ENCODE measurements around the gene CCDC144A. TPM values are rescaled to one million over a fixed set of nuclear protein-coding genes. Genes with fewer than 3 reads are reported as not detected.
"Not testable (repeated sequence)": the region's sequence is repeated elsewhere in the genome, so short reads cannot be mapped to it uniquely, and the experiment has no call there.

The CCDC144A gene
- total RNA-seq: 1 to 10 TPM; 4.7 to 5.4 TPM

- DNase-seq: peak; percentile 81
- H3K4me1 Mint-ChIP-seq (ENCODE audit: low read depth); POLR2A ChIA-PET; H3K27me3 Mint-ChIP-seq; H3K9me3 Mint-ChIP-seq; H3K27ac Mint-ChIP-seq; intact Hi-C loops (cut with micrococcal nuclease); H3K36me3 Mint-ChIP-seq: not testable (repeated sequence)
- H3K4me3 Mint-ChIP-seq: peak within 1 kb of the TSS; percentile 20
- CTCF ChIA-PET: interaction anchor here (0.8 to 1.9 kb wide), 3 partner anchors 37 to 153 kb away, joined by 4 to 11 read pairs (median 5); no protein-coding TSS in a partner anchor
These were observed at the start of gene CCDC144A for GRCh38 chr17:16689731-16690281. Gene CCDC144A (plus strand): TSS chr17:16690241. CDS start chr17:16690401, 160 bp downstream.

- Mint-ChIP-seq H3K36me3 (peaks cover 6% of the 10 kb centered on the region), H3K27me3 (peaks cover 2% of the 10 kb centered on the region), H3K27ac (no peak overlapping the region), H3K4me3 (no peak overlapping the region), H3K9me3 (no peaks in the 10 kb centered on the region), H3K4me1 (ENCODE audit: low read depth) (peaks cover 13% of the 10 kb centered on the region)
- POLR2A ChIA-PET: no interaction called here
- no peak for DNase-seq
- CTCF ChIA-PET: interaction anchor here (1.2 kb wide), 1 partner anchor 10 kb away, joined by 3 read pairs; no protein-coding TSS in a partner anchor
- intact Hi-C loops (cut with micrococcal nuclease): no loop called here
These were observed 40.5 kb upstream of the CCDC144A start for GRCh38 chr17:16649585-16649984.

GRCh38 chr17:16652252-16652651, 37.8 kb upstream of the CCDC144A start:
- H3K27ac Mint-ChIP-seq: no peak overlapping the region
- H3K36me3 Mint-ChIP-seq: no peaks in the 10 kb centered on the region
- CTCF ChIA-PET: interaction anchor here (1.1 to 1.9 kb wide), 4 partner anchors 8 to 116 kb away, joined by 3 to 7 read pairs (median 4); no protein-coding TSS in a partner anchor
- POLR2A ChIA-PET: no interaction called here
- no peak for DNase-seq
- H3K9me3 Mint-ChIP-seq: no peaks in the 10 kb centered on the region
- intact Hi-C loops (cut with micrococcal nuclease): no loop called here
- H3K4me3 Mint-ChIP-seq: peak overlapping the region; percentile 4
- peaks cover 3% of the 10 kb centered on the region for H3K27me3 Mint-ChIP-seq
- peaks cover 13% of the 10 kb centered on the region for H3K4me1 Mint-ChIP-seq (ENCODE audit: low read depth)

GRCh38 chr17:16652847-16653366, 37.1 kb upstream of the CCDC144A start:
- H3K36me3 Mint-ChIP-seq: no peaks in the 10 kb centered on the region
- intact Hi-C loops (cut with micrococcal nuclease): loop anchor here (1.0 kb wide), 3 partner anchors 64 to 215 kb away; no protein-coding TSS in a partner anchor
- H3K27ac Mint-ChIP-seq: peak overlapping the region; percentile 33
- no peak for DNase-seq
- ChIA-PET CTCF (interaction anchor here (1.0 to 1.9 kb wide), 5 partner anchors 8 to 117 kb away, joined by 3 to 7 read pairs (median 4); partner anchors contain the start of gene CCDC144A), POLR2A (no interaction called here)
- H3K27me3 Mint-ChIP-seq: peaks cover 3% of the 10 kb centered on the region
- peak overlapping the region; percentile 81 for H3K4me3 Mint-ChIP-seq
- H3K9me3 Mint-ChIP-seq: no peaks in the 10 kb centered on the region
- peaks cover 13% of the 10 kb centered on the region for H3K4me1 Mint-ChIP-seq (ENCODE audit: low read depth)

- Mint-ChIP-seq H3K27me3 (peaks cover 3% of the 10 kb centered on the region), H3K4me1 (ENCODE audit: low read depth) (peaks cover 13% of the 10 kb centered on the region), H3K9me3 (no peaks in the 10 kb centered on the region), H3K36me3 (no peaks in the 10 kb centered on the region), H3K4me3 (peak within 1 kb of the TSS; percentile 81), H3K27ac (peak within 1 kb of the TSS; percentile 33)
- DNase-seq: peak; percentile 92
- intact Hi-C loops (cut with micrococcal nuclease): loop anchor here (1.0 kb wide), 3 partner anchors 64 to 215 kb away; no protein-coding TSS in a partner anchor
- POLR2A ChIA-PET: no interaction called here
- CTCF ChIA-PET: interaction anchor here (1.0 to 1.9 kb wide), 6 partner anchors 9 to 117 kb away, joined by 3 to 7 read pairs (median 4); partner anchors contain the start of gene CCDC144A
These were observed 36.5 kb upstream of the CCDC144A start, which contains the start of gene ZNF624 for GRCh38 chr17:16653367-16654041. Gene ZNF624 (minus strand): TSS chr17:16653850.

GRCh38 chr17:16661217-16661616, 28.8 kb upstream of the CCDC144A start:
- Mint-ChIP-seq H3K4me3 (no peak overlapping the region), H3K27ac (no peak overlapping the region), H3K4me1 (ENCODE audit: low read depth) (no peaks in the 10 kb centered on the region), H3K9me3 (peaks cover 3% of the 10 kb centered on the region), H3K36me3 (no peaks in the 10 kb centered on the region), H3K27me3 (peaks cover 8% of the 10 kb centered on the region)
- intact Hi-C loops (cut with micrococcal nuclease): no loop called here
- DNase-seq: no peak
- ChIA-PET CTCF (no interaction called here), POLR2A (no interaction called here)

GRCh38 chr17:16662936-16663335, 27.1 kb upstream of the CCDC144A start:
- ChIA-PET CTCF (no interaction called here), POLR2A (no interaction called here)
- peaks cover 11% of the 10 kb centered on the region for H3K27me3 Mint-ChIP-seq

GRCh38 chr17:16666553-16666906, 23.5 kb upstream of the CCDC144A start:
- H3K27ac Mint-ChIP-seq; H3K4me1 Mint-ChIP-seq (ENCODE audit: low read depth); intact Hi-C loops (cut with micrococcal nuclease); H3K4me3 Mint-ChIP-seq; H3K9me3 Mint-ChIP-seq; POLR2A ChIA-PET; H3K36me3 Mint-ChIP-seq; DNase-seq: not testable (repeated sequence)
- H3K27me3 Mint-ChIP-seq: peaks cover 19% of the 10 kb centered on the region
- CTCF ChIA-PET: interaction anchor here (0.7 kb wide), 1 partner anchor 12 kb away, joined by 4 read pairs; no protein-coding TSS in a partner anchor

More at GRCh38 chr17:16662936-16663335, 27.1 kb upstream of the CCDC144A start:
- Mint-ChIP-seq H3K4me3 (no peak overlapping the region), H3K4me1 (ENCODE audit: low read depth) (peaks cover 4% of the 10 kb centered on the region), H3K27ac (no peak overlapping the region), H3K9me3 (peaks cover 3% of the 10 kb centered on the region), H3K36me3 (no peaks in the 10 kb centered on the region)
- no peak for DNase-seq
- intact Hi-C loops (cut with micrococcal nuclease): no loop called here

- H3K9me3 Mint-ChIP-seq; H3K27ac Mint-ChIP-seq; intact Hi-C loops (cut with micrococcal nuclease); DNase-seq; POLR2A ChIA-PET; H3K36me3 Mint-ChIP-seq; H3K4me1 Mint-ChIP-seq (ENCODE audit: low read depth): not testable (repeated sequence)
- peak overlapping the region; percentile 41 for H3K4me3 Mint-ChIP-seq
- CTCF ChIA-PET: interaction anchor here (0.7 kb wide), 1 partner anchor 13 kb away, joined by 4 read pairs; no protein-coding TSS in a partner anchor
- H3K27me3 Mint-ChIP-seq: peaks cover 19% of the 10 kb centered on the region
These were observed 23.0 kb upstream of the CCDC144A start for GRCh38 chr17:16666907-16667636.

- Mint-ChIP-seq H3K27ac (no peak overlapping the region), H3K4me1 (ENCODE audit: low read depth) (no peaks in the 10 kb centered on the region), H3K9me3 (no peaks in the 10 kb centered on the region), H3K36me3 (no peaks in the 10 kb centered on the region), H3K27me3 (peaks cover 2% of the 10 kb centered on the region), H3K4me3 (no peak overlapping the region)
- intact Hi-C loops (cut with micrococcal nuclease): no loop called here
- ChIA-PET POLR2A (no interaction called here), CTCF (no interaction called here)
- no peak for DNase-seq
These were observed 13.3 kb upstream of the CCDC144A start for GRCh38 chr17:16676676-16677268.

GRCh38 chr17:16683290-16684138, 6.5 kb upstream of the CCDC144A start:
- intact Hi-C loops (cut with micrococcal nuclease); H3K4me3 Mint-ChIP-seq; H3K9me3 Mint-ChIP-seq; DNase-seq; H3K4me1 Mint-ChIP-seq (ENCODE audit: low read depth); POLR2A ChIA-PET; H3K36me3 Mint-ChIP-seq; H3K27ac Mint-ChIP-seq; CTCF ChIA-PET: not testable (repeated sequence)
- peaks cover 10% of the 10 kb centered on the region for H3K27me3 Mint-ChIP-seq
